ENCODE data around the gene GET4. TPM values are rescaled to one million over a fixed set of nuclear protein-coding genes. Genes with fewer than 3 reads are reported as not detected.

GET4 gene
- total RNA-seq, 1 experiment from 2014 or later = 44.8 TPM

GRCh38 chr7:939843-940242, 63.5 kb downstream of the GET4 start:
- ATAC-seq (no peak), DNase-seq (ENCODE audit: low read depth, low spot score) (no peak)
- Histone ChIP-seq H3K9ac (ENCODE audit: low read length) (no peak overlapping the region), H3K9me3 (ENCODE audit: control insufficient read depth in 1 of 2, insufficient read depth in 1 of 2, low read depth in 1 of 2, low read length in 2 of 2) (0 out of 4 replicates have a peak, but pooled peaks cover 0 to 4% of the 10 kb centered on the region in 2 experiments), H3K4me3 (replicated peaks in 1 of 2; ENCODE audit: low read depth in 1 of 2, low read length in 2 of 2) (no peak overlapping the region), H3K36me3 (ENCODE audit: control insufficient read depth in 1 of 2, insufficient read depth in 2 of 2, low read length in 2 of 2) (no peaks in the 10 kb centered on the region), H3K79me2 (ENCODE audit: insufficient read depth, low read length) (no peaks in the 10 kb centered on the region), H3K4me1 (ENCODE audit: control insufficient read depth in 1 of 2, insufficient read depth in 2 of 2, low read length in 2 of 2) (peaks cover 20 to 23% of the 10 kb centered on the region in 2 experiments), H3K27me3 (ENCODE audit: insufficient read depth, low read length) (0 out of 2 replicates have a peak, but pooled peaks cover 4% of the 10 kb centered on the region), H2AFZ (ENCODE audit: low read depth, low read length, poor library complexity, severe bottlenecking) (no peak overlapping the region), H4K20me1 (ENCODE audit: insufficient read depth) (no peaks in the 10 kb centered on the region), H3K4me2 (ENCODE audit: low read length) (no peak overlapping the region), H3K9me2 (ENCODE audit: insufficient read depth) (no peaks in the 10 kb centered on the region), H3K27ac (ENCODE audit: low read depth, low read length) (no peak overlapping the region)
- RAD21 ChIA-PET (ENCODE audit: low non-redundant PET in 1 of 2, low total read pairs in 2 of 2, uncharacterized antibody in 2 of 2, unreplicated experiment in 2 of 2) = interaction anchor here in 1 of 2 experiments (0.7 kb wide), 1 partner anchor 30 kb away, joined by 7 read pairs; no protein-coding TSS in a partner anchor
- CTCF ChIA-PET = no interaction called here
- no TSS peak for BruUV-seq (replicated peaks)
- no peak for TF ChIP-seq ATF3 (IDR thresholded peaks at IDR 0.05)
- TF ChIP-seq YY1 (IDR thresholded peaks at IDR 0.05; ENCODE audit: extremely low read depth, insufficient replicate concordance, low read depth, low read length) = no peak
- no peak for TF ChIP-seq ELF1 (IDR thresholded peaks at IDR 0.05; ENCODE audit: borderline replicate concordance, low read depth)
- TF ChIP-seq FOSL1 (IDR thresholded peaks at IDR 0.05; ENCODE audit: low read depth) = no peak
- no peak for TF ChIP-seq ZBTB33 (IDR thresholded peaks at IDR 0.05; ENCODE audit: extremely low read depth, insufficient replicate concordance, low read length)
- TF ChIP-seq ZNF274 (IDR thresholded peaks at IDR 0.05; ENCODE audit: low read depth, low read length) = no peak
- no peak for TF ChIP-seq REST (IDR thresholded peaks at IDR 0.05; ENCODE audit: low read depth)
- TF ChIP-seq POLR2AphosphoS5 (IDR thresholded peaks at IDR 0.05; ENCODE audit: low read depth, low read length) = no peak
- POLR2A ChIA-PET = no interaction called here
- intact Hi-C loops (cut with micrococcal nuclease) = no loop called here
